ENCODE measurements around the gene TUBA4B.

DNA sequence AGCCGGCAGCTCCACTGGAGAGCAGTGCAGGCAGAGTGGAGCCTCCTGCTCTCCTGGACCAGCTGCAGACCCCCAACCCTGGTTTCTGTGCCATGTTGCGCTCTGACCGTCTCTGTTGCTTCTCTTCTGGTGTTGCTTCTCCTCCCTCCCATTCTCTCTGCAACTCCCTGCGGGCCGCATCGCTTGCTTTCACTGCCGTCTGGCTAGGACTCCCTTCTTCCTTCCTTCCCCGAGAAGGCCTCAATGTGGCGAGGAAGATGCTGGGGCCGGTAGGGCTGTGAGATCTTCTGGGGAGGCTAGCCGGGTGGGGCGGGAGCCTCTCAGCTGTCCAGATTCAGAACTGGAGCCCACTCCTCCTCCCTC is 32.3 kb downstream of the TUBA4B start:
- TF ChIP-seq, protein P1, sequence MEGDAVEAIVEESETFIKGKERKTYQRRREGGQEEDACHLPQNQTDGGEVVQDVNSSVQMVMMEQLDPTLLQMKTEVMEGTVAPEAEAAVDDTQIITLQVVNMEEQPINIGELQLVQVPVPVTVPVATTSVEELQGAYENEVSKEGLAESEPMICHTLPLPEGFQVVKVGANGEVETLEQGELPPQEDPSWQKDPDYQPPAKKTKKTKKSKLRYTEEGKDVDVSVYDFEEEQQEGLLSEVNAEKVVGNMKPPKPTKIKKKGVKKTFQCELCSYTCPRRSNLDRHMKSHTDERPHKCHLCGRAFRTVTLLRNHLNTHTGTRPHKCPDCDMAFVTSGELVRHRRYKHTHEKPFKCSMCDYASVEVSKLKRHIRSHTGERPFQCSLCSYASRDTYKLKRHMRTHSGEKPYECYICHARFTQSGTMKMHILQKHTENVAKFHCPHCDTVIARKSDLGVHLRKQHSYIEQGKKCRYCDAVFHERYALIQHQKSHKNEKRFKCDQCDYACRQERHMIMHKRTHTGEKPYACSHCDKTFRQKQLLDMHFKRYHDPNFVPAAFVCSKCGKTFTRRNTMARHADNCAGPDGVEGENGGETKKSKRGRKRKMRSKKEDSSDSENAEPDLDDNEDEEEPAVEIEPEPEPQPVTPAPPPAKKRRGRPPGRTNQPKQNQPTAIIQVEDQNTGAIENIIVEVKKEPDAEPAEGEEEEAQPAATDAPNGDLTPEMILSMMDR (IDR thresholded peaks at IDR 0.05; ENCODE audit: insufficient read depth, low read length), result no peak
- TF ChIP-seq POLR2AphosphoS5 (IDR thresholded peaks at IDR 0.05; ENCODE audit: low read depth) (no peak), GABPA (IDR thresholded peaks at IDR 0.05; ENCODE audit: low read depth) (no peak)
- TF ChIP-seq, protein P2, sequence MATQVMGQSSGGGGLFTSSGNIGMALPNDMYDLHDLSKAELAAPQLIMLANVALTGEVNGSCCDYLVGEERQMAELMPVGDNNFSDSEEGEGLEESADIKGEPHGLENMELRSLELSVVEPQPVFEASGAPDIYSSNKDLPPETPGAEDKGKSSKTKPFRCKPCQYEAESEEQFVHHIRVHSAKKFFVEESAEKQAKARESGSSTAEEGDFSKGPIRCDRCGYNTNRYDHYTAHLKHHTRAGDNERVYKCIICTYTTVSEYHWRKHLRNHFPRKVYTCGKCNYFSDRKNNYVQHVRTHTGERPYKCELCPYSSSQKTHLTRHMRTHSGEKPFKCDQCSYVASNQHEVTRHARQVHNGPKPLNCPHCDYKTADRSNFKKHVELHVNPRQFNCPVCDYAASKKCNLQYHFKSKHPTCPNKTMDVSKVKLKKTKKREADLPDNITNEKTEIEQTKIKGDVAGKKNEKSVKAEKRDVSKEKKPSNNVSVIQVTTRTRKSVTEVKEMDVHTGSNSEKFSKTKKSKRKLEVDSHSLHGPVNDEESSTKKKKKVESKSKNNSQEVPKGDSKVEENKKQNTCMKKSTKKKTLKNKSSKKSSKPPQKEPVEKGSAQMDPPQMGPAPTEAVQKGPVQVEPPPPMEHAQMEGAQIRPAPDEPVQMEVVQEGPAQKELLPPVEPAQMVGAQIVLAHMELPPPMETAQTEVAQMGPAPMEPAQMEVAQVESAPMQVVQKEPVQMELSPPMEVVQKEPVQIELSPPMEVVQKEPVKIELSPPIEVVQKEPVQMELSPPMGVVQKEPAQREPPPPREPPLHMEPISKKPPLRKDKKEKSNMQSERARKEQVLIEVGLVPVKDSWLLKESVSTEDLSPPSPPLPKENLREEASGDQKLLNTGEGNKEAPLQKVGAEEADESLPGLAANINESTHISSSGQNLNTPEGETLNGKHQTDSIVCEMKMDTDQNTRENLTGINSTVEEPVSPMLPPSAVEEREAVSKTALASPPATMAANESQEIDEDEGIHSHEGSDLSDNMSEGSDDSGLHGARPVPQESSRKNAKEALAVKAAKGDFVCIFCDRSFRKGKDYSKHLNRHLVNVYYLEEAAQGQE (IDR thresholded peaks at IDR 0.05; ENCODE audit: insufficient replicate concordance, low read depth), result no peak
